Measurements from ENCODE around the gene CXADR.

CXADR gene

GRCh38 chr21:17512253-17513213 is at the start of gene CXADR:
Gene CXADR, plus strand, starts transcription at chr21:17513043. Its CDS starts 87 bp downstream, at chr21:17513130.
- POLR2A ChIA-PET: no interaction called here

GRCh38 chr21:17466166-17466565 is 46.7 kb upstream of the CXADR start:
- ChIA-PET CTCF (no interaction called here), POLR2A (no interaction called here)
- DNase-seq (ENCODE audit: extremely low spot score): no peak
- TF ChIP-seq, protein P1, sequence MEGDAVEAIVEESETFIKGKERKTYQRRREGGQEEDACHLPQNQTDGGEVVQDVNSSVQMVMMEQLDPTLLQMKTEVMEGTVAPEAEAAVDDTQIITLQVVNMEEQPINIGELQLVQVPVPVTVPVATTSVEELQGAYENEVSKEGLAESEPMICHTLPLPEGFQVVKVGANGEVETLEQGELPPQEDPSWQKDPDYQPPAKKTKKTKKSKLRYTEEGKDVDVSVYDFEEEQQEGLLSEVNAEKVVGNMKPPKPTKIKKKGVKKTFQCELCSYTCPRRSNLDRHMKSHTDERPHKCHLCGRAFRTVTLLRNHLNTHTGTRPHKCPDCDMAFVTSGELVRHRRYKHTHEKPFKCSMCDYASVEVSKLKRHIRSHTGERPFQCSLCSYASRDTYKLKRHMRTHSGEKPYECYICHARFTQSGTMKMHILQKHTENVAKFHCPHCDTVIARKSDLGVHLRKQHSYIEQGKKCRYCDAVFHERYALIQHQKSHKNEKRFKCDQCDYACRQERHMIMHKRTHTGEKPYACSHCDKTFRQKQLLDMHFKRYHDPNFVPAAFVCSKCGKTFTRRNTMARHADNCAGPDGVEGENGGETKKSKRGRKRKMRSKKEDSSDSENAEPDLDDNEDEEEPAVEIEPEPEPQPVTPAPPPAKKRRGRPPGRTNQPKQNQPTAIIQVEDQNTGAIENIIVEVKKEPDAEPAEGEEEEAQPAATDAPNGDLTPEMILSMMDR (IDR thresholded peaks at IDR 0.05; ENCODE audit: control extremely low read depth, extremely low read depth, low read depth, missing control alignments): no peak

More at GRCh38 chr21:17512253-17513213, at the start of gene CXADR:
- DNase-seq (ENCODE audit: extremely low spot score): peak; percentile 79
- TF ChIP-seq, protein P1 (IDR thresholded peaks at IDR 0.05; ENCODE audit: control extremely low read depth, extremely low read depth, low read depth, missing control alignments): peak; percentile 28
- CTCF ChIA-PET: interaction anchor here (0.6 to 2.0 kb wide), 6 partner anchors 10 to 36 kb away, joined by 3 to 9 read pairs (median 4); no protein-coding TSS in a partner anchor

- no peak for DNase-seq (ENCODE audit: extremely low spot score)
- TF ChIP-seq, protein P1 (IDR thresholded peaks at IDR 0.05; ENCODE audit: control extremely low read depth, extremely low read depth, low read depth, missing control alignments): no peak
- ChIA-PET CTCF (no interaction called here), POLR2A (no interaction called here)
These were observed 45.5 kb upstream of the CXADR start for GRCh38 chr21:17467392-17467791.

GRCh38 chr21:17467829-17468228 is 45.0 kb upstream of the CXADR start:
- DNase-seq (ENCODE audit: extremely low spot score): no peak
- POLR2A ChIA-PET: no interaction called here
- TF ChIP-seq, protein P1 (IDR thresholded peaks at IDR 0.05; ENCODE audit: control extremely low read depth, extremely low read depth, low read depth, missing control alignments): no peak
- CTCF ChIA-PET: no interaction called here

GRCh38 chr21:17468698-17469097 is 44.1 kb upstream of the CXADR start:
- no peak for DNase-seq (ENCODE audit: extremely low spot score)
- POLR2A ChIA-PET: no interaction called here
- TF ChIP-seq, protein P1 (IDR thresholded peaks at IDR 0.05; ENCODE audit: control extremely low read depth, extremely low read depth, low read depth, missing control alignments): no peak
- CTCF ChIA-PET: no interaction called here

- ChIA-PET POLR2A (no interaction called here), CTCF (no interaction called here)
- TF ChIP-seq, protein P1 (IDR thresholded peaks at IDR 0.05; ENCODE audit: control extremely low read depth, extremely low read depth, low read depth, missing control alignments): no peak
- no peak for DNase-seq (ENCODE audit: extremely low spot score)
These were observed 43.1 kb upstream of the CXADR start for GRCh38 chr21:17469727-17470126.

All from GM10248 (cell line).